K562 (cell line): ENCODE results near the gene TBATA. TPM values are rescaled to one million over a fixed set of nuclear protein-coding genes. Genes with fewer than 3 reads are reported as not detected.
A peak's percentile ranks its signal among the peaks of the same experiment; 100 is the strongest.

Experiments used
- ATAC-seq: fragments of 200-7000 bp; cut with Tn5 transposase; 3 replicates; pipeline ENCODE4 v1.9.1; 2020; ENCODE audit warnings: moderate library complexity
- BruUV-seq: library from RNA; stranded (reverse); fragments of 400-500 nt; replicated peaks from 2 replicates; lab custom pipeline; 2021; lab: Mats Ljungman, UMichigan
- CTCF ChIA-PET: fragments of 300-600 bp; formaldehyde crosslinking; extraction: SDS; loops from one replicate; lab custom pipeline; 2021; ENCODE audit warnings: low intra/inter-chr PET ratio; lab: Yijun Ruan, JAX
- POLR2A ChIA-PET: fragments of 300-600, 350-650 bp; sonication (Branson Sonifier 250); formaldehyde crosslinking; extraction: SDS; loops from one replicate; lab custom pipeline; 2021; ENCODE audit warnings: antibody characterized with exemption, inconsistent platforms; lab: Yijun Ruan, JAX
- DNase-seq, 4 experiments: peaks; one replicate each; pipeline versions ENCODE4 v3.0.0 to v3.0.0-alpha.2; 2011 to 2018; ENCODE audit warnings: low spot score in 3 of 4, mixed read lengths in 3 of 4; ENCODE audit errors: extremely low read depth in 1 of 4
- FAIRE-seq: peaks from 2 replicates; lab custom pipeline; 2011; peaks lifted over from hg19 to GRCh38; lab: Jason Lieb, UNC
- H2AFZ ChIP-seq: 2 replicates; pipeline ENCODE4 v1.6.0; 2011; ENCODE audit warnings: low read depth, low read length, control low read depth, inconsistent platforms
- H3K27ac ChIP-seq: fragments of 200-600 bp; 3 replicates; pipeline ENCODE4 v1.8.0; 2011; ENCODE audit warnings: low read depth, mild to moderate bottlenecking, control low read depth, inconsistent platforms, low read length, moderate library complexity, mixed read lengths; ENCODE audit errors: extremely low read depth
- H3K27me3 ChIP-seq, 2 experiments: fragments of 300-600 bp in 1 of 2; 2 replicates in 1 of 2; 3 replicates in 1 of 2; pipeline versions ENCODE4 v1.6.0 to v1.8.0; 2011; ENCODE audit warnings: inconsistent platforms in 2 of 2, low read length in 2 of 2, mild to moderate bottlenecking in 1 of 2, mixed read lengths in 1 of 2, moderate library complexity in 1 of 2; ENCODE audit not compliant: control insufficient read depth in 2 of 2, insufficient read depth in 2 of 2
- H3K36me3 ChIP-seq: fragments of 300-600 bp; 3 replicates; pipeline ENCODE4 v1.8.0; 2011; ENCODE audit warnings: mild to moderate bottlenecking, low read length, inconsistent platforms; ENCODE audit not compliant: control insufficient read depth, insufficient read depth
- H3K4me1 ChIP-seq, 2 experiments: fragments of 200-600 bp in 1 of 2; replicated peaks in 1 of 2; 2 replicates in 1 of 2; 3 replicates in 1 of 2; pipeline versions ENCODE4 v1.5.1 to v1.8.0; 2011; ENCODE audit warnings: inconsistent platforms in 2 of 2, low read length in 2 of 2, mild to moderate bottlenecking in 1 of 2, mixed read lengths in 1 of 2, moderate library complexity in 1 of 2; ENCODE audit not compliant: control insufficient read depth in 2 of 2, insufficient read depth in 2 of 2
- H3K4me2 ChIP-seq: 2 replicates; pipeline ENCODE4 v1.6.1; 2011; ENCODE audit warnings: low read length, control low read depth, inconsistent platforms, mixed read lengths; ENCODE audit not compliant: insufficient read depth
- H3K4me3 ChIP-seq: fragments of 200-600 bp; sonication (generic), shearing (Covaris generic); 2 replicates; pipeline ENCODE4 v1.5.1; 2016; ENCODE audit warnings: control low read depth, inconsistent platforms
- H3K79me2 ChIP-seq: fragments of 200-600 bp; 3 replicates; pipeline ENCODE4 v1.8.0; 2011; ENCODE audit warnings: low read length, inconsistent platforms; ENCODE audit not compliant: control insufficient read depth, insufficient read depth
- H3K9ac ChIP-seq, 2 experiments: 2 replicates each; pipeline versions ENCODE4 v1.6.0 to v1.6.1; 2011; ENCODE audit warnings: low read depth in 2 of 2, low read length in 2 of 2, control low read depth in 1 of 2, inconsistent platforms in 1 of 2, mild to moderate bottlenecking in 1 of 2, mixed read lengths in 1 of 2; ENCODE audit not compliant: insufficient read depth in 1 of 2
- H3K9me1 ChIP-seq: one replicate; pipeline ENCODE4 v1.6.0; 2011; ENCODE audit warnings: inconsistent platforms, mild to moderate bottlenecking, low read length, moderate library complexity; ENCODE audit not compliant: control insufficient read depth, insufficient read depth
- H3K9me3 ChIP-seq: replicated peaks from 2 replicates; pipeline ENCODE4 v1.5.1; 2011; ENCODE audit warnings: low read depth, low read length, inconsistent platforms; ENCODE audit not compliant: control insufficient read depth, insufficient read depth
- H4K20me1 ChIP-seq: replicated peaks from 2 replicates; pipeline ENCODE4 v1.6.1; 2011; ENCODE audit warnings: low read length, inconsistent platforms, mixed read lengths; ENCODE audit not compliant: control insufficient read depth, insufficient read depth
- ATF4 ChIP-seq: fragments of 450-650 bp; formaldehyde crosslinking; IDR thresholded peaks from 2 replicates; pipeline ENCODE4 v1.4.0; 2022; ENCODE audit warnings: mild to moderate bottlenecking, moderate library complexity
- BACH1 ChIP-seq: fragments of 200-800 bp; sonication (Bioruptor generic); IDR thresholded peaks from 2 replicates; pipeline ENCODE4 v1.6.1; 2016; ENCODE audit warnings: missing genetic modification characterization, missing compliant biosample characterization
- MCM3 ChIP-seq: fragments of 450-650 bp; IDR thresholded peaks from 2 replicates; pipeline ENCODE4 v1.6.1; 2016
- MEF2D ChIP-seq: conservative IDR thresholded peaks from 2 replicates; pipeline ENCODE4 v1.6.1; 2016; ENCODE audit warnings: low read depth, missing genetic modification characterization, missing compliant biosample characterization
- MXI1 ChIP-seq: IDR thresholded peaks from 2 replicates; pipeline ENCODE4 v1.6.1; 2011; ENCODE audit warnings: low read depth, mild to moderate bottlenecking, improper control_type of control experiment, low read length
- NR2C2 ChIP-seq, 2 experiments: fragments of 200-800 bp in 1 of 2; sonication (Bioruptor generic) in 1 of 2; sonication (generic) in 1 of 2; formaldehyde crosslinking in 1 of 2; IDR thresholded peaks; 2 replicates each; pipeline versions ENCODE4 v1.6.1 to v1.8.0; 2016 to 2022; ENCODE audit warnings: mild to moderate bottlenecking in 1 of 2, missing compliant biosample characterization in 1 of 2, missing genetic modification characterization in 1 of 2, missing genetic modification reagents in 1 of 2
- RBFOX2 ChIP-seq: fragments of 200-400 bp; formaldehyde crosslinking; IDR thresholded peaks from 2 replicates; pipeline ENCODE4 v1.6.1; 2017; ENCODE audit warnings: low read depth, mild to moderate bottlenecking, low read length, moderate library complexity
- THAP12 ChIP-seq: fragments of 250-450 bp; sonication (Bioruptor Pico); IDR thresholded peaks from 2 replicates; pipeline ENCODE4 v1.9.0; 2021; ENCODE audit warnings: mild to moderate bottlenecking, inconsistent platforms
- ZFX ChIP-seq: sonication (generic); formaldehyde crosslinking; IDR thresholded peaks from 2 replicates; pipeline ENCODE4 v1.8.0; 2022; ENCODE audit warnings: mild to moderate bottlenecking, missing genetic modification reagents, moderate library complexity
- ZKSCAN1 ChIP-seq: fragments of 150-350 bp; IDR thresholded peaks from 2 replicates; pipeline ENCODE4 v1.6.1; 2016; ENCODE audit warnings: low read depth, low read length
- ZNF589 ChIP-seq: fragments of 200-800 bp; sonication (Bioruptor generic); IDR thresholded peaks from 2 replicates; pipeline ENCODE4 v1.6.1; 2016; ENCODE audit warnings: low read depth, missing genetic modification characterization, missing compliant biosample characterization
- WGBS: fragments of 100-300 bp; shearing (Covaris generic); methylation state at CpG from one replicate; pipeline ENCODE4 v1.1.6; 2016; ENCODE audit warnings: low coverage, mixed read lengths; ENCODE audit not compliant: insufficient coverage; ENCODE audit errors: missing lambda C conversion rate; 5-methylcytosine and 5-hydroxymethylcytosine counted together
- in situ Hi-C: fragments of 300-500 bp; cut with MboI; formaldehyde crosslinking; loops from 4 replicates; pipeline ENCODE4 v1.15.0; 2018; ENCODE audit warnings: inconsistent platforms, mixed read lengths
- intact Hi-C: fragments of 100-400 bp; cut with micrococcal nuclease; formaldehyde crosslinking; loops from 2 replicates; pipeline ENCODE4 v1.14.2; 2022
- polyA plus RNA-seq, 8 experiments: library from polyadenylated mRNA; depleted of rRNA in 4 of 8; stranded (reverse) in 5 of 8; unstranded in 3 of 8; fragments of >200 nt; fragmentation: Nextera tagmentation in 2 of 8; fragmentation: Illumina TruSeq in 1 of 8; extraction: Ambion mirVana in 2 of 8; extraction: Trizol in 1 of 8; gene quantifications; 2 replicates each; pipeline versions ENCODE4 v1.2.1 to v1.2.3, GENCODE V29; 2011 to 2014; ENCODE audit warnings: inconsistent platforms in 1 of 8, missing spikeins in 1 of 8
- total RNA-seq, 7 experiments: library from RNA; depleted of rRNA in 6 of 7; stranded (reverse); fragments of >200 nt in 6 of 7; fragmentation: Illumina TruSeq in 2 of 7; extraction: Trizol in 2 of 7; gene quantifications; 2 replicates each; pipeline versions ENCODE4 v1.2.1 to v1.2.3, GENCODE V29; 2011 to 2021; ENCODE audit warnings: low replicate concordance in 1 of 7

TBATA gene
- total and polyA plus RNA-seq, 9 of the 15 experiments (the other 6 are each of a cell fraction or from before 2014, with no cell fraction given), result not detected

- TF ChIP-seq ZFX (no peak), MCM3 (no peak), MEF2D (tag) (0 out of 2 replicates have a peak, but pooled peaks have one; percentile 40), NR2C2 (CRISPR knock-in tag; IDR thresholded peaks at IDR 0.05) (no peak), NR2C2 (tag; IDR thresholded peaks at IDR 0.05) (peak; percentile 69)
Measured at GRCh38 chr10:70742537-70743429, 42.4 kb downstream of the TBATA start (continued).

- Histone ChIP-seq H3K27ac (peak overlapping the region; percentile 75), H3K9ac (peak overlapping the region in 1 of 2 experiments; percentile 87; a peak in 2 of 4 replicates), H4K20me1 (no peaks in the 10 kb centered on the region), H3K27me3 (no peaks in the 10 kb centered on the region), H3K4me3 (0 out of 2 replicates have a peak overlapping the region, but pooled peaks have one; percentile 0), H3K9me3 (no peaks in the 10 kb centered on the region), H2AFZ (no peak overlapping the region), H3K4me2 (peak overlapping the region; percentile 58), H3K4me1 (peaks cover 62 to 63% of the 10 kb centered on the region in 2 experiments), H3K9me1 (no peaks in the 10 kb centered on the region), H3K79me2 (peaks cover 39% of the 10 kb centered on the region), H3K36me3 (peaks cover 91% of the 10 kb centered on the region)
- CTCF ChIA-PET, result no interaction called here
- POLR2A ChIA-PET, result interaction anchor here (0.6 to 1.8 kb wide), 9 partner anchors 9 to 393 kb away, joined by 3 to 9 read pairs (median 3); no protein-coding TSS in a partner anchor
- FAIRE-seq (no peak), ATAC-seq (no peak), DNase-seq (no peak)
- BruUV-seq, result no TSS peak
- in situ Hi-C loops, result no loop called here
- 81% methylated on average over 12 of the region's 12 CpGs for WGBS
- intact Hi-C loops, result no loop called here
- TF ChIP-seq THAP12 (CRISPR knock-in tag), result 0 out of 2 replicates have a peak, but pooled peaks have one; percentile 12
- 0 out of 2 replicates have a peak, but pooled peaks have one; percentile 33 for TF ChIP-seq ZNF589 (CRISPR knock-in tag)
- TF ChIP-seq MXI1, result no peak
- no peak for TF ChIP-seq BACH1 (tag)
- 0 out of 2 replicates have a peak, but pooled peaks have one; percentile 50 for TF ChIP-seq ZKSCAN1
- peak; percentile 37; the same call in 1 of the 2 replicates for TF ChIP-seq RBFOX2
- no peak for TF ChIP-seq ATF4
Measured at GRCh38 chr10:70740406-70741288, 44.5 kb downstream of the TBATA start.
